Epithelial cell of proximal tubule (primary cell): ENCODE measurements around the gene KLC1. TPM values are rescaled to one million over a fixed set of nuclear protein-coding genes. Genes with fewer than 3 reads are reported as not detected.

Experiments
- DNase-seq: peaks from one replicate; pipeline ENCODE4 v3.0.0-alpha.2; 2011; ENCODE audit warnings: low read depth
- H3K4me3 ChIP-seq: 2 replicates; pipeline ENCODE4 v1.5.1; 2011; ENCODE audit warnings: low read depth, mild to moderate bottlenecking, low read length
- CTCF ChIP-seq: conservative IDR thresholded peaks from 2 replicates; pipeline ENCODE4 v1.5.1; 2012; ENCODE audit warnings: low read depth, mild to moderate bottlenecking, low read length
- total RNA-seq: library from RNA; depleted of rRNA; stranded (reverse); fragments of >200 nt; gene quantifications from 2 replicates; pipeline ENCODE4 v1.2.3, GENCODE V29; 2015

KLC1 gene
- total RNA-seq, 1 donor from 2014 or later = 178 TPM

- no peak overlapping the region for H3K4me3 ChIP-seq
- no peak for DNase-seq
- TF ChIP-seq CTCF = no peak
Measured at GRCh38 chr14:103731481-103731880, 102.5 kb downstream of the KLC1 start.

GRCh38 chr14:103731916-103732867 is 103.2 kb downstream of the KLC1 start:
- no peak for DNase-seq
- TF ChIP-seq CTCF = no peak
- no peak overlapping the region for H3K4me3 ChIP-seq

- H3K4me3 ChIP-seq = no peak overlapping the region
Measured at GRCh38 chr14:103732868-103733620, 104.0 kb downstream of the KLC1 start.

GRCh38 chr14:103733651-103734050 is 104.6 kb downstream of the KLC1 start:
- no peak for TF ChIP-seq CTCF
- no peak for DNase-seq
- H3K4me3 ChIP-seq = no peak overlapping the region

More at GRCh38 chr14:103732868-103733620, 104.0 kb downstream of the KLC1 start:
- TF ChIP-seq CTCF = no peak
- DNase-seq = no peak

GRCh38 chr14:103734081-103734888 is 105.3 kb downstream of the KLC1 start:
- TF ChIP-seq CTCF = no peak
- DNase-seq = no peak
- H3K4me3 ChIP-seq = no peak overlapping the region

GRCh38 chr14:103735022-103735421 is 106.0 kb downstream of the KLC1 start:
- no peak for TF ChIP-seq CTCF
- no peak for DNase-seq
- no peak overlapping the region for H3K4me3 ChIP-seq
